ENCODE data around the gene ATOH8.

ATOH8 gene

DNA sequence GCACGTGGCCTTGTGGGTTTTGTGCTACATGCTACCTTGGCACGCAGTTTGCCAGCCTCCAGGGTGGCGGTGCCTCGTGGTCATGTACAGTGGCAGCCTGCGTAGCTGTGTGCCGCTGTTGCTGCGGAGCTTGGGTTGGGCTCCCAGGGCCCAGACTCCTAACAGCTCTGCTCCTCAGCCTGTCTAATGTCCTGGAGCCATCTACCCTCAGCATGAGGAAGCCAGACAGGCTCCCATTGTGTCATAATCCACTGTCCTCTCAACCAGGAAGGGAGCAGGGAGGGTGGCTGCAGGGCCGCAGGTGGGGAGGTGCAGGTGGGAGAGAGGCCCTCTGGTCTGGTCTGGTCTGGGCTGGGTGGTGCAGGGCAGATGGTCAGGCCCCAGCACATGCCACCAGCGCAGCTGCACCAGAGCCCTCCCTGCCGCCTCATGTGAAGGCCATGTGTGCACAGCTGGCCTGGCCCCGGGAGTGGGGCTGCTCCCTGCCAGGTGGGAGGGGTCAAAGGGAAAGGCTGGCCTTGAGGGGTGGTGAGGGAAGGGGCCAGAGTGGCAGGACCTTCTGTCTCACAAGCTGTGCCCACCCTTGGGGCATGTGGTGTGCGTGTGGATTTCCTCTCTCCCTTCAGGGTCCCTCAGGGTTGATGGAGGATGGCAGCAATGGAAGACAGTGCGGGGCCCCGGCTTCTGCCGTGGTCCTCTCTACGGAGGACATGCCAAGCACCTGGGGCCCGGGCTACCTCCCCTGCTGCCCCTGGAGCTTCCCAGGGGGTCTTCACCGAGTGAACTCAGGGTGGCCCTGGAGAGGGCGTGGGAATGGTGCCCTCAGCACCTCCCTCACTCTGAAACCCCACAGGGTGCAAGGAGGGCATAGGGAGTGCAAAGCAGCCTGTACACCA lies 4.8 kb downstream of the ATOH8 start:
- no peaks in the 10 kb centered on the region for H3K36me3 ChIP-seq (ENCODE audit: control insufficient read depth in 1 of 2, insufficient read depth in 2 of 2, low read length in 2 of 2)
- H3K27ac ChIP-seq (ENCODE audit: low read length): no peak overlapping the region
- peaks cover 3% of the 10 kb centered on the region for H3K27me3 ChIP-seq (ENCODE audit: low read depth, low read length)
- no peaks in the 10 kb centered on the region for H3K9me3 ChIP-seq (ENCODE audit: control insufficient read depth in 1 of 2, low read length in 2 of 2)
- peaks cover 6 to 30% of the 10 kb centered on the region in 2 donors for H3K4me1 ChIP-seq (ENCODE audit: control insufficient read depth in 1 of 2, insufficient read depth in 2 of 2, low read length in 2 of 2)
- H3K4me3 ChIP-seq (ENCODE audit: low read depth in 1 of 2, low read length in 2 of 2): no peak overlapping the region

- peaks cover 3% of the 10 kb centered on the region for H3K27me3 ChIP-seq (ENCODE audit: low read depth, low read length)
- no peak overlapping the region for H3K4me3 ChIP-seq (ENCODE audit: low read depth in 1 of 2, low read length in 2 of 2)
- H3K4me1 ChIP-seq (ENCODE audit: control insufficient read depth in 1 of 2, insufficient read depth in 2 of 2, low read length in 2 of 2): peaks cover 6 to 27% of the 10 kb centered on the region in 2 donors
- no peak overlapping the region for H3K27ac ChIP-seq (ENCODE audit: low read length)
- H3K36me3 ChIP-seq (ENCODE audit: control insufficient read depth in 1 of 2, insufficient read depth in 2 of 2, low read length in 2 of 2): no peaks in the 10 kb centered on the region
- no peaks in the 10 kb centered on the region for H3K9me3 ChIP-seq (ENCODE audit: control insufficient read depth in 1 of 2, low read length in 2 of 2)
Observed at GRCh38 chr2:85759257-85759613, 5.4 kb downstream of the ATOH8 start.

DNA sequence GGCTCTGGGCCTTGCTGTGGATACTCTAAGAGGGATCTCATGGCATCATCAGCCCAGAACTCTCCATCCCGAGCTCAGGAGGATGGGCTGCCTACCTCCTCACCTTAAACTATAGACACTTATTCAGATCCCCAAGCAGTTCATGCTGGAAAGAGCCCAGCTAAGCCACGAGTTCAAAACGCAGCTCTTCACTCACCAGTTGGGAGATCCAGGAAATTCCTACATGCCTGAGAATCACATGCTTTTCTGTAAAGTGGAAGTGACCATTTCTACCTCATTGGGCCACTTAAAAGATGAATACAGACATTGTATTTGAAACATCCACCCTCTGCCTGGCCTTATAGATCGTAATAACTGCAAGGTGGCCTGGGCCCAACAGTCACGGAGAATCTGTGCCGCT lies 6.6 kb downstream of the ATOH8 start:
- Histone ChIP-seq H3K4me3 (ENCODE audit: low read depth in 1 of 2, low read length in 2 of 2) (no peak overlapping the region), H3K4me1 (ENCODE audit: control insufficient read depth in 1 of 2, insufficient read depth in 2 of 2, low read length in 2 of 2) (peaks cover 3 to 20% of the 10 kb centered on the region in 2 donors), H3K9me3 (ENCODE audit: control insufficient read depth in 1 of 2, low read length in 2 of 2) (no peaks in the 10 kb centered on the region), H3K27ac (ENCODE audit: low read length) (no peak overlapping the region), H3K27me3 (ENCODE audit: low read depth, low read length) (peaks cover under 1% of the 10 kb centered on the region), H3K36me3 (ENCODE audit: control insufficient read depth in 1 of 2, insufficient read depth in 2 of 2, low read length in 2 of 2) (no peaks in the 10 kb centered on the region)

GRCh38 chr2:85760872-85761271 lies 7.1 kb downstream of the ATOH8 start:
- Histone ChIP-seq H3K36me3 (ENCODE audit: control insufficient read depth in 1 of 2, insufficient read depth in 2 of 2, low read length in 2 of 2) (no peaks in the 10 kb centered on the region), H3K4me1 (ENCODE audit: control insufficient read depth in 1 of 2, insufficient read depth in 2 of 2, low read length in 2 of 2) (peaks cover 0 to 15% of the 10 kb centered on the region in 2 donors), H3K9me3 (ENCODE audit: control insufficient read depth in 1 of 2, low read length in 2 of 2) (no peaks in the 10 kb centered on the region), H3K27me3 (ENCODE audit: low read depth, low read length) (no peaks in the 10 kb centered on the region), H3K27ac (ENCODE audit: low read length) (no peak overlapping the region), H3K4me3 (ENCODE audit: low read depth in 1 of 2, low read length in 2 of 2) (no peak overlapping the region)

GRCh38 chr2:85761512-85761944 lies 7.7 kb downstream of the ATOH8 start:
- Histone ChIP-seq H3K27me3 (ENCODE audit: low read depth, low read length) (no peaks in the 10 kb centered on the region), H3K4me3 (ENCODE audit: low read depth in 1 of 2, low read length in 2 of 2) (no peak overlapping the region), H3K36me3 (ENCODE audit: control insufficient read depth in 1 of 2, insufficient read depth in 2 of 2, low read length in 2 of 2) (no peaks in the 10 kb centered on the region), H3K4me1 (ENCODE audit: control insufficient read depth in 1 of 2, insufficient read depth in 2 of 2, low read length in 2 of 2) (peaks cover 0 to 17% of the 10 kb centered on the region in 2 donors), H3K27ac (ENCODE audit: low read length) (no peak overlapping the region), H3K9me3 (ENCODE audit: control insufficient read depth in 1 of 2, low read length in 2 of 2) (no peaks in the 10 kb centered on the region)

- Histone ChIP-seq H3K4me3 (ENCODE audit: low read depth in 1 of 2, low read length in 2 of 2) (no peak overlapping the region), H3K4me1 (ENCODE audit: control insufficient read depth in 1 of 2, insufficient read depth in 2 of 2, low read length in 2 of 2) (peaks cover 0 to 18% of the 10 kb centered on the region in 2 donors), H3K27ac (ENCODE audit: low read length) (no peak overlapping the region), H3K9me3 (ENCODE audit: control insufficient read depth in 1 of 2, low read length in 2 of 2) (no peaks in the 10 kb centered on the region), H3K36me3 (ENCODE audit: control insufficient read depth in 1 of 2, insufficient read depth in 2 of 2, low read length in 2 of 2) (no peaks in the 10 kb centered on the region), H3K27me3 (ENCODE audit: low read depth, low read length) (no peaks in the 10 kb centered on the region)
Observed at GRCh38 chr2:85761946-85762345, 8.2 kb downstream of the ATOH8 start.

- Histone ChIP-seq H3K36me3 (ENCODE audit: control insufficient read depth in 1 of 2, insufficient read depth in 2 of 2, low read length in 2 of 2) (no peaks in the 10 kb centered on the region), H3K27me3 (ENCODE audit: low read depth, low read length) (no peaks in the 10 kb centered on the region), H3K4me1 (ENCODE audit: control insufficient read depth in 1 of 2, insufficient read depth in 2 of 2, low read length in 2 of 2) (peaks cover 4 to 23% of the 10 kb centered on the region in 2 donors), H3K27ac (ENCODE audit: low read length) (no peak overlapping the region), H3K9me3 (ENCODE audit: control insufficient read depth in 1 of 2, low read length in 2 of 2) (no peaks in the 10 kb centered on the region), H3K4me3 (ENCODE audit: low read depth in 1 of 2, low read length in 2 of 2) (no peak overlapping the region)
Observed at GRCh38 chr2:85763132-85763531, 9.3 kb downstream of the ATOH8 start.

- peaks cover 11 to 24% of the 10 kb centered on the region in 2 donors for H3K4me1 ChIP-seq (ENCODE audit: control insufficient read depth in 1 of 2, insufficient read depth in 2 of 2, low read length in 2 of 2)
- H3K4me3 ChIP-seq (ENCODE audit: low read depth in 1 of 2, low read length in 2 of 2): no peak overlapping the region
- no peak overlapping the region for H3K27ac ChIP-seq (ENCODE audit: low read length)
- H3K27me3 ChIP-seq (ENCODE audit: low read depth, low read length): no peaks in the 10 kb centered on the region
- no peaks in the 10 kb centered on the region for H3K9me3 ChIP-seq (ENCODE audit: control insufficient read depth in 1 of 2, low read length in 2 of 2)
- no peaks in the 10 kb centered on the region for H3K36me3 ChIP-seq (ENCODE audit: control insufficient read depth in 1 of 2, insufficient read depth in 2 of 2, low read length in 2 of 2)
Observed at GRCh38 chr2:85763831-85764230, 10.0 kb downstream of the ATOH8 start.

DNA sequence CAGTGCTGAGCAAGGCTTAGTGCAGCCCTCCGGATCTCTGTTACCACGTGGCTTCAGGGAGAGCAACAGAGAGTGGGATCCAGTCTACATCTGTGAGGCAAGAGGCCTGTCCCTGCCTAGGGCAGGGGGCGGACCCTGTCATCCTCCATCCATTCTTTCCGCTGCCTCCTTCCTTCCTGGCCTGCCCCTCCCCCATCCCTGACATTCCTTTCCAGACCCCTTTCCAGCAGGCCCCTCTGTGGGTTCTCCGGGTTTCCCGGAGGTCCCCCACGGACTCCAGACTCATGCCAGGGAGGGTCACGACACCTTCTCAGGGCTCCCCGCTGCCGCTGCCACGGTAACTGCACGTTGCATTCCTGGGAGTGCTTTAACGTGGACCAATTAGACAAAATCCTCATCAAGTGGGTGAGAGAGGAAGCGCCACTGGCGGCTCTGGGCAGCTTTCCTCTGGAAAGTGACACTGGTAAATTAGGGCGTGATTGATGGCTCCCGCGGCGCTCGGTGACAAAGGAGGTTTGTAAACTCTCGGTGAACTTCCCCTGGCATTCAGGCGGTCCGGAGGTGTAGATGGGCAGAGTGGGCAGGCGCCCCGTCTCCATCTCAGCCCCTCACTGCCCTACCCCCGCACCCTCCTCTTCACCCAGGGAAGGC lies 11.4 kb downstream of the ATOH8 start:
- Histone ChIP-seq H3K36me3 (ENCODE audit: control insufficient read depth in 1 of 2, insufficient read depth in 2 of 2, low read length in 2 of 2) (no peaks in the 10 kb centered on the region), H3K27ac (ENCODE audit: low read length) (no peak overlapping the region), H3K27me3 (ENCODE audit: low read depth, low read length) (no peaks in the 10 kb centered on the region), H3K9me3 (ENCODE audit: control insufficient read depth in 1 of 2, low read length in 2 of 2) (no peaks in the 10 kb centered on the region), H3K4me1 (ENCODE audit: control insufficient read depth in 1 of 2, insufficient read depth in 2 of 2, low read length in 2 of 2) (peaks cover 16 to 37% of the 10 kb centered on the region in 2 donors), H3K4me3 (ENCODE audit: low read depth in 1 of 2, low read length in 2 of 2) (no peak overlapping the region)

- H3K36me3 ChIP-seq (ENCODE audit: control insufficient read depth in 1 of 2, insufficient read depth in 2 of 2, low read length in 2 of 2): no peaks in the 10 kb centered on the region
- H3K9me3 ChIP-seq (ENCODE audit: control insufficient read depth in 1 of 2, low read length in 2 of 2): no peaks in the 10 kb centered on the region
- H3K4me1 ChIP-seq (ENCODE audit: control insufficient read depth in 1 of 2, insufficient read depth in 2 of 2, low read length in 2 of 2): peaks cover 20 to 47% of the 10 kb centered on the region in 2 donors
- H3K27me3 ChIP-seq (ENCODE audit: low read depth, low read length): no peaks in the 10 kb centered on the region
- H3K27ac ChIP-seq (ENCODE audit: low read length): no peak overlapping the region
- H3K4me3 ChIP-seq (ENCODE audit: low read depth in 1 of 2, low read length in 2 of 2): no peak overlapping the region
Observed at GRCh38 chr2:85766229-85766628, 12.4 kb downstream of the ATOH8 start.

GRCh38 chr2:85767803-85768665 lies 14.2 kb downstream of the ATOH8 start:
- peak overlapping the region in 1 of 2 donors; percentile 14 for H3K4me3 ChIP-seq (ENCODE audit: low read depth in 1 of 2, low read length in 2 of 2)
- H3K4me1 ChIP-seq (ENCODE audit: control insufficient read depth in 1 of 2, insufficient read depth in 2 of 2, low read length in 2 of 2): peaks cover 31 to 60% of the 10 kb centered on the region in 2 donors
- H3K27me3 ChIP-seq (ENCODE audit: low read depth, low read length): no peaks in the 10 kb centered on the region
- H3K27ac ChIP-seq (ENCODE audit: low read length): no peak overlapping the region
- H3K36me3 ChIP-seq (ENCODE audit: control insufficient read depth in 1 of 2, insufficient read depth in 2 of 2, low read length in 2 of 2): no peaks in the 10 kb centered on the region
- no peaks in the 10 kb centered on the region for H3K9me3 ChIP-seq (ENCODE audit: control insufficient read depth in 1 of 2, low read length in 2 of 2)

Data from muscle layer of duodenum (tissue), 2 donors.